ENCODE results near the gene STRIP1. TPM values are rescaled to one million over a fixed set of nuclear protein-coding genes. Genes with fewer than 3 reads are reported as not detected.

STRIP1 gene
- total and polyA plus RNA-seq, 8 donors = 32.7 to 59.7 (median 52.3) TPM

DNA sequence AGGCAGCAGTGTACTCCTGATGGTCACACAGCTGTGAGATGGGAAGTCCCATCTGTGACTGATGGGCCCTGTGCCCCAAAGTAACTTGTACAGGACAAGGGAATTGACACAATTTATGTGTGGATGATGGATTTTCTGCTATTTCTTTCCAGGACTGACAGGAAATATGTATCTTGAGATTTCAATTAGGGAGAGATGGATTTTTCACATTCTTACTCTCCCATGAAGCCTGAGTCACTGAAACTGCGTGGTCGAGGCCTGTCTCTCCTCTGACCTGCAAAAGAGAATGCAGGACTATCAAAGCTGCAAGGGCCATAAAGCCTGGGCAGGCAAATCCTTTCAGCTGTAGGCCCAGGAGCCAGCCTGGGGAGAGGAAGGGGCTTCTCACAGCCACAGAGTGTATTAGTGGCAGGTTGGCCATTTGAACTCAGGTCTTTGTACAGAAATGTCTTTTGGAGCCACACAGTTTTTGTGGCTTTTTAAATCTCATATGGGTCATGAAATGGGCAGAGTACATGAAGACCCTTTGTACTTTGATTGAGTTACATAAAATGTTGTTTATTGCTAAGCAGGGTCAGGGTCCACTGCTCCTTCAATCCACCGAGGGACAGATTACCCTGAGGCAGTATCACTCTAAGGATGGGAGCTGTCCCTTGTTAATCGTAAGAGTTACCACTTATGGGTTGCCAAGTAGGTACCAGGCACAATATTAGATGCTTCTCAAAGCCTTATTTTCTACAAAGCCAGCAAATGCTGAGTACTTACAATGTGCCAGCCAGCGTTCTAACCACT lies 21.3 kb downstream of the STRIP1 start:
- DNase-seq (no peak), ATAC-seq (no peak)
- intact Hi-C loops (cut with DNase I) = no loop called here
- no peak overlapping the region for H3K27ac ChIP-seq
- H3K9me3 ChIP-seq = no peaks in the 10 kb centered on the region
- H3K27me3 ChIP-seq = no peaks in the 10 kb centered on the region
- peaks cover 0 to 93% of the 10 kb centered on the region in 2 donors for H3K36me3 ChIP-seq
- H3K4me1 ChIP-seq = no peaks in the 10 kb centered on the region
- H3K4me3 ChIP-seq = no peak overlapping the region
- TF ChIP-seq, protein P1, sequence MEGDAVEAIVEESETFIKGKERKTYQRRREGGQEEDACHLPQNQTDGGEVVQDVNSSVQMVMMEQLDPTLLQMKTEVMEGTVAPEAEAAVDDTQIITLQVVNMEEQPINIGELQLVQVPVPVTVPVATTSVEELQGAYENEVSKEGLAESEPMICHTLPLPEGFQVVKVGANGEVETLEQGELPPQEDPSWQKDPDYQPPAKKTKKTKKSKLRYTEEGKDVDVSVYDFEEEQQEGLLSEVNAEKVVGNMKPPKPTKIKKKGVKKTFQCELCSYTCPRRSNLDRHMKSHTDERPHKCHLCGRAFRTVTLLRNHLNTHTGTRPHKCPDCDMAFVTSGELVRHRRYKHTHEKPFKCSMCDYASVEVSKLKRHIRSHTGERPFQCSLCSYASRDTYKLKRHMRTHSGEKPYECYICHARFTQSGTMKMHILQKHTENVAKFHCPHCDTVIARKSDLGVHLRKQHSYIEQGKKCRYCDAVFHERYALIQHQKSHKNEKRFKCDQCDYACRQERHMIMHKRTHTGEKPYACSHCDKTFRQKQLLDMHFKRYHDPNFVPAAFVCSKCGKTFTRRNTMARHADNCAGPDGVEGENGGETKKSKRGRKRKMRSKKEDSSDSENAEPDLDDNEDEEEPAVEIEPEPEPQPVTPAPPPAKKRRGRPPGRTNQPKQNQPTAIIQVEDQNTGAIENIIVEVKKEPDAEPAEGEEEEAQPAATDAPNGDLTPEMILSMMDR (IDR thresholded peaks at IDR 0.05) = no peak

DNA sequence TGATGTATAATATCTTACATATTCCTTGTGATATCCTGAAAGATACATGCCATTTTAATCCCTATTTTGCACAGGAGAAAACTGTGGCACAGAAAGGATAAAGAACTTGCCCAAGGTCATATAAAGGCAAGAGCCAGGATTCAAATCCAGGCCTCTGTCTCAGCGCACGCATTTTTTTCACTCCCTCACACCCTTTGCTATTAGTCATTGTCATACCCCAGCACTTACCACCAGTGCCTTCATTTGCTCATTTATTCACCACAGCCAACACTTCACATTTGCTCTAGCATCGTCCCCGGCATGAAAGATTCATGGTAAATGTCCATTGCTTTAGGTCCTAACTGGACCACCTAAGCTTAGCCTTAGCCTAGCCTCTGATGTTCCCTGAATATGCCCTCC lies 21.9 kb downstream of the STRIP1 start:
- Histone ChIP-seq H3K36me3 (peaks cover 0 to 93% of the 10 kb centered on the region in 2 donors), H3K9me3 (no peaks in the 10 kb centered on the region), H3K27ac (no peak overlapping the region), H3K4me3 (no peak overlapping the region), H3K27me3 (no peaks in the 10 kb centered on the region), H3K4me1 (no peaks in the 10 kb centered on the region)
- DNase-seq (no peak), ATAC-seq (no peak)
- TF ChIP-seq, protein P1 (IDR thresholded peaks at IDR 0.05) = no peak
- intact Hi-C loops (cut with DNase I) = no loop called here

DNA sequence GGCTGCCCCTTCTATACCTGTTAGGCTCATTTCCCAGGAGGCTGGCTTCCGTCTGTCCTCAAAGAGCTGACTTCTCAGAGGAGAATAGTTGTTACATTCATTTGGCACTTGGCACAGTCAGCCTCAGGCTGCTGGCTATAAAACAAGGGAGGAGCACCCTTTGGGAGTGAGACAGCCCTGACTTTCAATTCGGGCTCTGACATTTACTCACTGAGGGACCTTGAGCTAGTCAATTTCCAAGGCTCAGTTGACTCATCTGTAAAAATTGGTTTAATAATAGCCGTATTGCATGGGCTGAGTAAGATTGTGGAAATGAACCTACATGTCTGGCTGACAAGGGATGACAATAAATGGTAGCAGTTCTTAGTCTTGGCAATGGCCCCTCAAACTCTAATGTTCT lies 22.4 kb downstream of the STRIP1 start:
- no peaks in the 10 kb centered on the region for H3K4me1 ChIP-seq
- peaks cover 0 to 91% of the 10 kb centered on the region in 2 donors for H3K36me3 ChIP-seq
- DNase-seq = no peak
- TF ChIP-seq, protein P1 (IDR thresholded peaks at IDR 0.05) = no peak
- H3K27ac ChIP-seq = no peak overlapping the region
- no peak for ATAC-seq
- H3K4me3 ChIP-seq = no peak overlapping the region
- intact Hi-C loops (cut with DNase I) = no loop called here
- no peaks in the 10 kb centered on the region for H3K9me3 ChIP-seq
- H3K27me3 ChIP-seq = no peaks in the 10 kb centered on the region

DNA sequence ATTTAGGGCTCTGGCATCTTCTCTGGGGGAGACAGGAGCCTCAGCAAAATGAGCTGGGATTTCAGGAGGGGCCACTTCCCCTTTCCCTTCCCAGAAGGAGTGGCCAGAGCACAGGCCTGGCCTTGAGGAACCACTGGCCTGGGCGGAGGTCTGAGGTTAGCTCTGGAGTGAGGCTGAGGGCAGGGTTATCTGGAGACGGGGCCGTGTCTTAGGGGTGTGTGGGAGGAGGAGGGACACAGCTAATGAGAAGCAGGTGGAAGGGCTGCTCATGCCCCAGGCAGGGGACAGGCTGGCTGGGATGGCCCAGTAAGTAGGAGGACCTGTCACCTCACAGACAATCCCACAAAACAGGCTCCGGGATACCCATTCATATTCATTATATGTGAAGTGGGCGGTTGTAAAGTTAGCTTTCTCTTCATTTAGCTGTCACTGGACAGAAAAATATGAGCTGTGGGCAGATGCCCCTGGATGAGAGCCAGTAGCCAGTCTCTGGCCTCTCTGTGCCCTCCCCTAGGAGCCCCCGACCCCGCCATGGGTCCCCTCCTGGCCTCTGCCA lies 23.6 kb downstream of the STRIP1 start:
- Histone ChIP-seq H3K4me3 (no peak overlapping the region), H3K27me3 (no peaks in the 10 kb centered on the region), H3K9me3 (no peaks in the 10 kb centered on the region), H3K4me1 (no peaks in the 10 kb centered on the region), H3K36me3 (peaks cover 0 to 82% of the 10 kb centered on the region in 2 donors), H3K27ac (no peak overlapping the region)
- peak; percentile 34 for ATAC-seq
- intact Hi-C loops (cut with DNase I) = no loop called here
- DNase-seq = no peak
- TF ChIP-seq, protein P1 (IDR thresholded peaks at IDR 0.05) = no peak

DNA sequence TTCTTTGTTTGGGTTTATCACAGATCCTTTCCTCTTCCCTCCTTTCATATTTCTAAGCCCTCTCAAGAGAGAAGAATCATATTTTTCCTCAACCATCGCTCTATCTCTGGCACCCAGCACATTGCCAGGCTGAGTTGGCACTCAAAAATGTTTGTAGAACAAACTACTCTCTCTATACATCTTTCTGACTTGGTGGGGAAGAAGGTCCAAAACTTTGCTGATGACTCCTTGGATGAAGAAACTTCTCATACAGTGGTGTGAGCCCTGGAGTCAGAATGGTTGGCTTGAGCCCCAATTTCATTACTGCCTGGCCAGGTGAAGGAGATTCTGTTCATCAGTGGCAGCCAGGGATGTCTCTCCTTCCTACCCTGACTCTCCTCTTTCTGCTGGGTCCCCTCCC lies 24.2 kb downstream of the STRIP1 start:
- Histone ChIP-seq H3K27ac (no peak overlapping the region), H3K36me3 (peaks cover 0 to 77% of the 10 kb centered on the region in 2 donors), H3K4me1 (no peaks in the 10 kb centered on the region), H3K4me3 (no peak overlapping the region), H3K9me3 (no peaks in the 10 kb centered on the region), H3K27me3 (no peaks in the 10 kb centered on the region)
- no peak for DNase-seq
- intact Hi-C loops (cut with DNase I) = no loop called here
- no peak for ATAC-seq
- TF ChIP-seq, protein P1 (IDR thresholded peaks at IDR 0.05) = no peak

Measured in left lung (tissue), 10 donors.